Hematopoietic multipotent progenitor cell treated with erythropoietin and hydrocortisone succinate and interleukin-3 and kit ligand, for 6 days (in vitro differentiated cells): ENCODE data around the gene ANK2.
A peak's percentile ranks its signal among the peaks of the same experiment; 100 is the strongest.

Experiments used
- DNase-seq: peaks from one replicate; pipeline ENCODE4 v3.0.0-alpha.2; 2015

The ANK2 gene

GRCh38 chr4:113355550-113356371 is 306.3 kb downstream of the ANK2 start:
- peak; percentile 88 for DNase-seq

GRCh38 chr4:113356453-113356852 is 307.0 kb downstream of the ANK2 start:
- no peak for DNase-seq

DNA sequence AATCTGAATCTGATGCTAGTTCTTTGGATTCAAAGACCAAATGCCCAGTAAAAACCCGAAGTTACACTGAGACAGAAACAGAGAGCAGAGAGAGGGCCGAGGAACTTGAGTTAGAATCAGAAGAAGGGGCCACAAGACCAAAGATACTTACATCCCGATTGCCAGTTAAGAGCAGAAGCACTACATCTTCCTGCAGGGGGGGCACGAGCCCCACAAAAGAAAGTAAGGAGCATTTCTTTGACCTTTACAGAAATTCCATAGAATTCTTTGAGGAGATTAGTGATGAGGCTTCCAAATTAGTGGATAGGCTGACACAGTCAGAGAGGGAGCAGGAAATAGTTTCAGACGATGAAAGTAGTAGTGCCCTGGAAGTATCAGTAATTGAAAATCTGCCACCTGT is 309.3 kb downstream of the ANK2 start:
- no peak for DNase-seq

- no peak for DNase-seq
Measured at GRCh38 chr4:113365377-113365776, 315.9 kb downstream of the ANK2 start.

- DNase-seq: no peak
Measured at GRCh38 chr4:113368056-113368455, 318.6 kb downstream of the ANK2 start.

DNA sequence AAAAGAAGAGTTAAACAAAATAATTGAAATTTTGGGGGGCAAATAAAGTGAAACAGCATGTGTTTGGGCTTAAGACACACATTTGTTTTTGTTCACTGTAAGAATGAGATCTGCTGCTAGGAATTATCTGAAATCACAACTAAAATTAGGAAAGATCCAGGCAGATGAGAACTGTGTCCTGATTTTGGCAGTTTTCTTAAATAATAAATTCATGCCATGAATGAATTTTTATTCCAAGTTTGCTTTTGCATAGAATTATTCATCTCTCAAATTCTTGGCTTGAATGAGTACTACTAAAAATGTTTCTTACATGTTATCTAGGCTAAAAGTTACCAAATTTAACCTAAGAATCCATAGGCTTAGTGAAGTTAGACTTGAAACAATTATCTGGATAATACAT is 321.7 kb downstream of the ANK2 start:
- no peak for DNase-seq

GRCh38 chr4:113375964-113376666 is 326.7 kb downstream of the ANK2 start:
- no peak for DNase-seq

GRCh38 chr4:113378836-113379235 is 329.4 kb downstream of the ANK2 start:
- no peak for DNase-seq

DNA sequence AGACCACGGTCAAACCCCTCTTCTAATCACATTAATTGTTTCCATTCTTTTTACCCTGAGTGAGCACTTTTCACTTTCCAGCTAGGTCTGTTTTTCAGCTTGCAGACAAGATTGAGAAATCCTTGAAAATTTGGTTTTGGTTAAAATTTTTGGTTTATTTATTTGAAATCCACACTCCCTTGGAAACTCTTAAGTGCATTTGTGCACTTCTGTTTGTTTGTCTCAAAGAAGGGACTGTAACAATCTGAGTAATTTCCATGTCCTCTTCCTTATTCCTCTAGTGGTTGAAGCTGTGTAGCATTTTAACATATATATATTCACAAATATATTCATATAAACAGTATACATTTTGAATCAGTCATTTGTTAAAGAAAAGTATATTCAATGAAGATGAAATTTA is 333.3 kb downstream of the ANK2 start:
- DNase-seq: no peak

DNA sequence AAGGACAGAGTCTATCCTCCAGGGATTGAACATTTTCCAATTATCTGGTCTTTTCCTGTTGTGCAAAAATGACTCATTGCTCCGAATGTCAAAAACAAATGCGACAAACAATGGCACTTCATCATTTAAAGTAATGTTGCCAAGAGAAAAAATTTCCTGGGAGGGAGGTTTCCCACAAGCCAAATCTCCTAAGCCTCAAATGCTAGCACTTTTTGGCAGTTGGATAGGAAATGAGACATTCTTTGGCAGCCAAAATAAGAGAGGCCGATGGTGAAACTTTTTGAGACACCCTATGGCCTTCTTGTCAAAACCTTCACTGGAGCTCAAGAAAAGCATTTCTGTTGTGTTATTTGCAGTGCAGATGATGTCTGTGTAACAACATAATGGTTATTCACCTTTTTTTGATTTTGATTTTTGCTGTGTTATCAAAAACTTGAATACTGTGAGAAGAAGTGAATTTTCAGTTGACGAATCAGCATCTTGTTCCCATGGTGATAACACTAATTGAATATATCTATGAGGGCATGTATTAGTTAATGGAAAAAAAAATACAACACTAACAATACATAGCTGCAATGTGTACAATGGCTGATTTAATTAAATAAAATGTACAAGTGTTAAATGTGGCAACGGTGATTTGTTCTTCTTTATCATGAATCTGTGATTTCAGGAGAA is 333.8 kb downstream of the ANK2 start:
- DNase-seq: no peak

DNA sequence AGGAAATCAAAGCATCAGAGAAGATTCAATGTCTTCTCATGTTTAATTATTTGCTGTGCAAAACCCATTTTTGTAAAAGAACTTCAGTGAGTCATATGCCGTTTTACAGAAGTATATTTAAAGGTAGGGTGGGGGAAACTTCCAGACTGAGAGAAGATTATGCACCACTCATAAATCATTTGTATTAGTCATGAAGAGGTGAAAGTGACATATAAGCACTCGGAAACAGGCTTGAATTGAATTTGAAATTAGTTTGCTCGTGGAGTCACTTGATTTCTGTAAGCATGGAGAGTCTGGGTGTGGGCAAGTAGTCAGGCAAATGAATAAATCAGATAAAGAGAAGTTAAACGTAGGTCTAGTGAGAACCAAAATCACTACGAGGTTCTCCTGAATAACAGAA is 335.1 kb downstream of the ANK2 start:
- DNase-seq: no peak

- DNase-seq: no peak
Measured at GRCh38 chr4:113385281-113385899, 335.9 kb downstream of the ANK2 start.

DNA sequence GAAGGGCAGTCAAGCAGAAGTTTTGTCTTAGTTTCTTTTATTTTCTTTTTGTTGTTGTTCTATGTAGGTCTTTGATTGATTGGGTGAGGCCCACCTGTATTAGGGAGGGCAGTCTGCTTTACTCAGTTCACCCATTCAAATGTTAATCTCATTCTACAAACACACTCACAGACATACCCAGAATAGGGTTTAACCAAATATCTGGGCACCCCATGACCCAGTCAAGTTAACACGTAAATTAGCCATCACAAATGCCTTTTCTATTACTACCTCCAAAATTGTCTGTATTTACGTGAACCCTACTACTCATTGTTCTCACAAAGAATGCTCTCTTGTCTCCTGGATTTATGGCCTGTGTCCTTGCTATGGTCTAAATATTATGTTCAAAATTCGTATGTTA is 339.7 kb downstream of the ANK2 start:
- no peak for DNase-seq

- no peak for DNase-seq
Measured at GRCh38 chr4:113390850-113391249, 341.4 kb downstream of the ANK2 start.

GRCh38 chr4:113394108-113394729 is 344.8 kb downstream of the ANK2 start:
- DNase-seq: no peak

- peak; percentile 85 for DNase-seq
Measured at GRCh38 chr4:113394730-113395530, 345.5 kb downstream of the ANK2 start.

DNA sequence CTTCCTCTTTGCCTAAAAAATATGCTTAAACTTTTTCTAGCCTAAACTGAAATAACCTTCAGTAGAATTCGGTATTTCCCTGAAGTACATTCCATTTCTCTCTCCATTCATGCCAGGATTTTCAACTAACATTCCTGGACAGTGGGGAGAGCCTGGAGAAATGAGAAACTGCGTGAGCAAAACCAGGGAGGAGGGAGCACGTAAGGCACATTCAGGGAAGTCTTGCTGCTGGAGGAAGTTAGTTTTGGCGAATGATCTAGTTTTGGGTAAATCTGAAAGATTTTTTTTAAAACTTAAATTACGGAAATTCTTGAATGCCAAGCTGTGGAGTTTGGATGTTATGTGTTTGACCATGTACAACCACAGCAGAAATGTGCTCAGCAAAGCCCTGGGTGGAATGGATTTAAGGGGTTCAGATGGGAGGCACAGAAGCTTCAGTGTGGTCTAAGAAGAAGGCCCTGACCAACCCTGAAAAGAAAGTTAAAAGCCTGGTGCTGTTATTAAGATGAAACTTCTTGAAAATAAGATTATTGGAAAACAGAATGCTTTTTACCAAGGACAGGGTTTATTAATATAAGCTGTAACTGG is 347.8 kb downstream of the ANK2 start:
- no peak for DNase-seq

DNA sequence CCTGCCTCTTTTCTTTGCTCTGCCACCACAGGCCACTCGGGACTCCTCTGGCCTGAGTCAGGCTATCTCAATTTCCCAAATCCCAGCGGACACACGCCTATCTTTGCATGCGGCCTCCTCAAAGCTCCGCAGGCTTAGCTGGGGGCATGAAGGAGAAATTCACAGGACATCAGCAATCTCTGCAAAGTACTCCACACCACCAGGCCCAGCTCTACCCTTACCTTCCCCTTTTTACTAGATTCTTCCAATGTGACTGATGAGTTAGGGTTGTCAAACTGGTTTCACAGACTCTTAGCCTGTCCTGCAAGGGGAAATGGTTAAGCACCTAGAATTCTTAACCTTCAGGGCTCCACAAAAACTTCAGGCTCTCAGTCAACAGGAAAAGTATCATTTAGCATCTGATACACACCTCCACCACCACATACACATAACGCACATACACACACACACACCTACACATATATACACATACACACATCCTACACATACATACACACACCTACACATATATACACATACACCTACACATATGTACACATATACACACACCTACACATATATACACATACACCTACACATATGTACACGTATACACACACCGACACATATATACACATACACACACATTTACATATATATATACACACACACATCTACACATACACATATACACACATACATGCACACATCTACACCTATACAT is 349.1 kb downstream of the ANK2 start:
- DNase-seq: no peak

- no peak for DNase-seq
Measured at GRCh38 chr4:113404167-113404571, 354.7 kb downstream of the ANK2 start.

DNA sequence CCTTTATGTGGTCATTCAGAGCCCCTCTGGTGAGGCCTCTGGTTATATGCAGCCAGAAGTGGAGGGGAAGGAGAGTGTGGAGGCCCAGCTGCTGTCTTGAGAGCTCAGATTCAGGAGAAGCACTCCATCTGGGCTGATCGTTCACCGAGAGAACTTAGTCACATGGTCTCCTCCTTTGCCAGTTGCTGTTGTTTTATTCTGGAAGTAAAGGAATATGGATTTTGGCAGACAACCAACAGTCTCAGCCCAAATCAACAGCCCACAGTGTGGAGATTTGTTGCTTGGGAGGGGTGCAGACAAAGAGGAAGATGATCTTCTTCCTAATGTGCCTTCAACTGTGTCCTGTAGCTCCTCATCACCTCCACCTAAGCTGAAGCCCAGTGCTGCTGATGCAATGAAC is 355.4 kb downstream of the ANK2 start:
- DNase-seq: no peak
